PC-3 (cell line): ENCODE measurements around the gene BMP7.
"Not testable (repeated sequence)": the region's sequence is repeated elsewhere in the genome, so short reads cannot be mapped to it uniquely, and the experiment has no call there.

ENCODE experiments used
- CTCF ChIP-seq: fragments of 300-600 bp; sonication (generic); conservative IDR thresholded peaks from 2 replicates; pipeline ENCODE4 v1.5.1; 2017; ENCODE audit warnings: antibody characterized with exemption, low read depth, mild to moderate bottlenecking, low read length
- EZH2 ChIP-seq: fragments of 300-600 bp; sonication (generic); IDR thresholded peaks from one replicate; pipeline ENCODE4 v1.6.1; 2017; ENCODE audit warnings: antibody characterized with exemption, mild to moderate bottlenecking, low read length; ENCODE audit not compliant: unreplicated experiment
- EZH2phosphoT487 ChIP-seq: fragments of 300-600 bp; sonication (generic); IDR thresholded peaks from 2 replicates; pipeline ENCODE4 v1.6.1; 2018; ENCODE audit warnings: mild to moderate bottlenecking, antibody characterized with exemption, low read length, borderline replicate concordance

- TF ChIP-seq CTCF, EZH2, EZH2phosphoT487: not testable (repeated sequence)
These were observed 75.2 kb downstream of the BMP7 start for GRCh38 chr20:57191265-57191638.
